ENCODE data around the gene SLC7A6.

SLC7A6 gene

GRCh38 chr16:68264128-68265077 lies at the start of gene SLC7A6:
TSS of gene SLC7A6 (plus strand) at chr16:68264526. CDS start at chr16:68274727, 10,201 bp downstream.
- DNase-seq (ENCODE audit: low read depth in 2 of 2) = peak; percentile 69 to 70

GRCh38 chr16:68214726-68215125 lies 49.6 kb upstream of the SLC7A6 start:
- DNase-seq (ENCODE audit: low read depth in 2 of 2) = no peak

- no peak for DNase-seq (ENCODE audit: low read depth in 2 of 2)
These were observed 49.0 kb upstream of the SLC7A6 start for GRCh38 chr16:68215302-68215701.

GRCh38 chr16:68216240-68216639 lies 48.1 kb upstream of the SLC7A6 start:
- no peak for DNase-seq (ENCODE audit: low read depth in 2 of 2)

- DNase-seq (ENCODE audit: low read depth in 2 of 2) = no peak
These were observed 46.8 kb upstream of the SLC7A6 start for GRCh38 chr16:68217506-68217905.

- DNase-seq (ENCODE audit: low read depth in 2 of 2) = no peak
These were observed 44.5 kb upstream of the SLC7A6 start for GRCh38 chr16:68219725-68220351.

- DNase-seq (ENCODE audit: low read depth in 2 of 2) = no peak
These were observed 41.3 kb upstream of the SLC7A6 start for GRCh38 chr16:68223072-68223471.

GRCh38 chr16:68226116-68226515 lies 38.2 kb upstream of the SLC7A6 start:
- no peak for DNase-seq (ENCODE audit: low read depth in 2 of 2)

- DNase-seq (ENCODE audit: low read depth in 2 of 2) = no peak
These were observed 37.0 kb upstream of the SLC7A6 start for GRCh38 chr16:68227183-68227793.

- DNase-seq (ENCODE audit: low read depth in 2 of 2) = no peak
These were observed 36.3 kb upstream of the SLC7A6 start for GRCh38 chr16:68227850-68228553.

- no peak for DNase-seq (ENCODE audit: low read depth in 2 of 2)
These were observed 35.7 kb upstream of the SLC7A6 start for GRCh38 chr16:68228652-68229051.

- no peak for DNase-seq (ENCODE audit: low read depth in 2 of 2)
These were observed 34.7 kb upstream of the SLC7A6 start for GRCh38 chr16:68229431-68230175.

- DNase-seq (ENCODE audit: low read depth in 2 of 2) = no peak
These were observed 34.2 kb upstream of the SLC7A6 start for GRCh38 chr16:68230176-68230571.

GRCh38 chr16:68230956-68231355 lies 33.4 kb upstream of the SLC7A6 start:
- DNase-seq (ENCODE audit: low read depth in 2 of 2) = no peak

- DNase-seq (ENCODE audit: low read depth in 2 of 2) = no peak
These were observed 32.8 kb upstream of the SLC7A6 start for GRCh38 chr16:68231384-68232136.

- no peak for DNase-seq (ENCODE audit: low read depth in 2 of 2)
These were observed 32.0 kb upstream of the SLC7A6 start for GRCh38 chr16:68232335-68232734.

- DNase-seq (ENCODE audit: low read depth in 2 of 2) = no peak
These were observed 31.1 kb upstream of the SLC7A6 start for GRCh38 chr16:68233085-68233834.

- DNase-seq (ENCODE audit: low read depth in 2 of 2) = no peak
These were observed 30.5 kb upstream of the SLC7A6 start for GRCh38 chr16:68233835-68234187.

GRCh38 chr16:68234188-68235107 lies 29.9 kb upstream of the SLC7A6 start:
- DNase-seq (ENCODE audit: low read depth in 2 of 2) = no peak

Measured in activated CD8-positive, alpha-beta memory T cell treated with anti-CD3 and anti-CD28 coated beads for 4 hours (primary cell).